ENCODE data around the gene SIRPB1. TPM values are rescaled to one million over a fixed set of nuclear protein-coding genes. Genes with fewer than 3 reads are reported as not detected.
"Not testable (repeated sequence)": the region's sequence is repeated elsewhere in the genome, so short reads cannot be mapped to it uniquely, and the experiment has no call there.

SIRPB1 gene
- total RNA-seq, 2 donors from 2014 or later, result 0.82 to 1.0 TPM

- H3K27ac ChIP-seq, result no peak overlapping the region
- TF ChIP-seq CTCF (IDR thresholded peaks at IDR 0.05), result no peak
- no peaks in the 10 kb centered on the region for H3K9me3 ChIP-seq
- no peak overlapping the region for H3K4me3 ChIP-seq
- H3K9ac ChIP-seq (ENCODE audit: low read depth in 2 of 2, low read length in 2 of 2), result no peak overlapping the region
- no peaks in the 10 kb centered on the region for H3K27me3 ChIP-seq
- H3K36me3 ChIP-seq, result no peaks in the 10 kb centered on the region
- DNase-seq, result no peak
- H3K4me1 ChIP-seq, result no peaks in the 10 kb centered on the region
- intact Hi-C loops (cut with DNase I), result no loop called here
These were observed 1.3 kb downstream of the SIRPB1 start for GRCh38 chr20:1618479-1618878.

GRCh38 chr20:1616858-1617434 is 2.9 kb downstream of the SIRPB1 start:
- Histone ChIP-seq H3K9ac (ENCODE audit: low read depth in 2 of 2, low read length in 2 of 2) (no peak overlapping the region), H3K27me3 (no peaks in the 10 kb centered on the region), H3K4me3 (no peak overlapping the region), H3K36me3 (no peaks in the 10 kb centered on the region), H3K27ac (no peak overlapping the region), H3K4me1 (no peaks in the 10 kb centered on the region), H3K9me3 (no peaks in the 10 kb centered on the region)
- intact Hi-C loops (cut with DNase I), result no loop called here
- TF ChIP-seq CTCF (IDR thresholded peaks at IDR 0.05), result no peak
- DNase-seq, result no peak

- H3K4me1 ChIP-seq; H3K36me3 ChIP-seq; H3K9ac ChIP-seq (ENCODE audit: low read depth in 2 of 2, low read length in 2 of 2); DNase-seq; H3K9me3 ChIP-seq; H3K27me3 ChIP-seq; H3K27ac ChIP-seq; H3K4me3 ChIP-seq; intact Hi-C loops (cut with DNase I): not testable (repeated sequence)
These were observed 9.4 kb downstream of the SIRPB1 start for GRCh38 chr20:1610404-1610803.

- H3K9me3 ChIP-seq; H3K9ac ChIP-seq (ENCODE audit: low read depth in 2 of 2, low read length in 2 of 2); H3K27ac ChIP-seq; H3K4me3 ChIP-seq; H3K4me1 ChIP-seq; intact Hi-C loops (cut with DNase I); H3K27me3 ChIP-seq; H3K36me3 ChIP-seq; DNase-seq: not testable (repeated sequence)
These were observed 11.0 kb downstream of the SIRPB1 start for GRCh38 chr20:1608678-1609347.

GRCh38 chr20:1600736-1601135 is 19.1 kb downstream of the SIRPB1 start:
- no peaks in the 10 kb centered on the region for H3K4me1 ChIP-seq
- H3K9ac ChIP-seq (ENCODE audit: low read depth in 2 of 2, low read length in 2 of 2), result no peak overlapping the region
- no peak for TF ChIP-seq CTCF (IDR thresholded peaks at IDR 0.05)
- H3K4me3 ChIP-seq, result no peak overlapping the region
- H3K27me3 ChIP-seq, result no peaks in the 10 kb centered on the region
- intact Hi-C loops (cut with DNase I), result no loop called here
- H3K9me3 ChIP-seq, result no peaks in the 10 kb centered on the region
- H3K36me3 ChIP-seq, result no peaks in the 10 kb centered on the region
- DNase-seq, result no peak
- H3K27ac ChIP-seq, result no peak overlapping the region

- H3K9ac ChIP-seq (ENCODE audit: low read depth in 2 of 2, low read length in 2 of 2), result no peak overlapping the region
- TF ChIP-seq CTCF (IDR thresholded peaks at IDR 0.05), result no peak
- no peak overlapping the region for H3K4me3 ChIP-seq
- intact Hi-C loops (cut with DNase I), result no loop called here
- H3K27me3 ChIP-seq, result no peaks in the 10 kb centered on the region
- no peaks in the 10 kb centered on the region for H3K4me1 ChIP-seq
- no peaks in the 10 kb centered on the region for H3K36me3 ChIP-seq
- no peak overlapping the region for H3K27ac ChIP-seq
- DNase-seq, result no peak
- H3K9me3 ChIP-seq, result no peaks in the 10 kb centered on the region
These were observed 24.5 kb downstream of the SIRPB1 start for GRCh38 chr20:1595333-1595732.

Measured in colonic mucosa (tissue), 4 donors.